ENCODE data around the gene LCNL1.

The LCNL1 gene

DNA sequence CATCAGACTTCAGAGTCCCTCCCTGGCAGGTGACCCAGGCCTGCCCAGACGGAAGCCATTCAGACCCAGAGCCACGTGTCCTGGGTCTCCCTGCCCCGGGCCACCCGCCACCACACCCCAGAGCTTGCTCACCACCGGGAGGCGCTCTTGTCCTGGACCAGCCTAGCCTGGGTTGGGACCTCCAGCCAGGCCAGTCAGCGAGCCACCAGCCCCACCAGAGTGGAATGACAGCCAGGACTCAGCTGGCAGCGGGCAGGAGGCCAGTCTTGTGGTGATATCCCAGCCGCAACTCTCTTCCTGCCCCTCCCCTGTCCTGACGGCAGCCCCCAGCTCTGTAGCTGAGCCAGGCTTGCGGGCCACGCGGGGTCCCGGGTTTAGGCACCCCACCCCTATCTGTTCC lies 7.1 kb upstream of the LCNL1 start:
- DNase-seq (ENCODE audit: low read depth) = no peak

DNA sequence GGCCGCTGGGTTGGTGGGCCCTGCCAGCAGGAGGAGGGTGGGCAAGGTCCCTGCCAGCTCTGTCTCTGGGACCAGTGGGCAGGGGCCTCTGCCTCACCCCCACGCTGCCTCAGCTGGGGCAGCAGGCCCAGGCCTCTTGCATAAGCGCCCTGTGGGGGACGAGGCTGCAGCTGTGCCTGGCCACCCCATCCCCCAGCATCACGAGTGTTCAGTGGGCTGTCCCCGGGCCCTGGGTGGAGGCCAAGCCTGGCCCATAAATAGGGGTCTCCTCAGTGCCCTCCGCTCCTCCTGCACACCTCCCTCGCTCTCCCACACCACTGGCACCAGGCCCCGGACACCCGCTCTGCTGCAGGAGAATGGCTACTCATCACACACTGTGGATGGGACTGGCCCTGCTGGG lies 5.6 kb upstream of the LCNL1 start, which contains the start of gene PTGDS:
Gene PTGDS (plus strand): TSS at position 282 of the 400 bp plus-strand sequence. CDS start 75 bp downstream, at position 357.
- DNase-seq (ENCODE audit: low read depth) = peak; percentile 32

DNA sequence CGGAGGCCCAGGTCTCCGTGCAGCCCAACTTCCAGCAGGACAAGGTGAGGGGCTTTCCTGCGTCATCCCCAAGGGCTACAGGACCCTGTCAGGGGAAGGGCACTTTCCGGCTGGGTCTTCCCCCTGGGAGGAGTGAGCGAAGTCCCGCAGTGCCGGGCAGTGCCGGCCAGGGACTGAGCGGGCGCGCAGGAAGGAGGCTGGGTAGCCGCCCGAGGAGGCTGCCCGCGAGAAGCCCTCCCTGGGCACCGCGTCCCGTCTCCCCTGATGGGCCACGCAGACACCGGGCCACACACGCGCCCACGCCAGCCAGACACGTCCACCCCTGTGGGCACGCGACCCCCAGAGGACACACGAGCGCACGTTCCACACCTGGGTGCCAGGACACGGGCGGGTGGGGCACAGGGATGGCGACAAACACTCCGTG lies 5.1 kb upstream of the LCNL1 start:
- DNase-seq (ENCODE audit: low read depth) = no peak

DNA sequence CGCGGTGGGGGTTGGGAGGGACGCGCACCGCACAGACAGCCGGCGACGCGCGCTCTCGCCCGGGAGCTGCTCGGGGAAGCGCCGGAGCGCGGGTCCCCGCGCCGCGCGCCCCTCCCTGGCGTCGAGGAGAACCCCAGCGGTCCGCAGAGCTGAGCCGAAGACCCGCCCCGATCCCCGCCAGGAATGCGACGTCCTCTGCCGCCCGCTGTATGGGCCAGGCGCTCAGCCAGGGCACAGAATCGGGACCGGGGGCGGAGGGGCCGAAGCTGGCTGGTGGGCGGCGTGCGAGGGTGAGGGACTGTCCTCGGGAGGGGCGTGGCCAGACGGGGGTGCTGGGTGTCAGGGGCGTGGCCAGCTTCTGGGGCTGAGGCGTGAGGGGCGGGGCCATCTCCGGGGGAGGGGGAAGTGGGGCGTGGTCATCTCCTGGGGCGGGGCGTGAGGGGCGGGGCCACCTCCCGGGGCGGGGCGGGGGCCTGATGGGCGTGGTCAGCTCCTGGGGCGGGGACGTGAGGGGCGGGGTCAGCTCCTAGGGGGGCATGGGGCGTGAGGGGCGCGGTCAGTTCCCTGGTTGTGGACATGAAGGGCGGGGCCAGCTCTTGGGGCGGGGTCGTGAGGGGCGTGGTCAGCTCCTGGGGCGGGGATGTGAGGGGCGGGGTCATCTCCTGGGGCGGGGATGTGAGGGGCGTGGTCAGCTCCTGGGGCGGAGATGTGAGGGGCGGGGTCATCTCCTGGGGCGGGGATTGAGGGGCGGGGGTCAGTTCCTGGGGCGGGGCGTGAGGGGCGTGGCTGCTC lies 4.5 kb upstream of the LCNL1 start:
- peak; percentile 61 for DNase-seq (ENCODE audit: low read depth)

DNA sequence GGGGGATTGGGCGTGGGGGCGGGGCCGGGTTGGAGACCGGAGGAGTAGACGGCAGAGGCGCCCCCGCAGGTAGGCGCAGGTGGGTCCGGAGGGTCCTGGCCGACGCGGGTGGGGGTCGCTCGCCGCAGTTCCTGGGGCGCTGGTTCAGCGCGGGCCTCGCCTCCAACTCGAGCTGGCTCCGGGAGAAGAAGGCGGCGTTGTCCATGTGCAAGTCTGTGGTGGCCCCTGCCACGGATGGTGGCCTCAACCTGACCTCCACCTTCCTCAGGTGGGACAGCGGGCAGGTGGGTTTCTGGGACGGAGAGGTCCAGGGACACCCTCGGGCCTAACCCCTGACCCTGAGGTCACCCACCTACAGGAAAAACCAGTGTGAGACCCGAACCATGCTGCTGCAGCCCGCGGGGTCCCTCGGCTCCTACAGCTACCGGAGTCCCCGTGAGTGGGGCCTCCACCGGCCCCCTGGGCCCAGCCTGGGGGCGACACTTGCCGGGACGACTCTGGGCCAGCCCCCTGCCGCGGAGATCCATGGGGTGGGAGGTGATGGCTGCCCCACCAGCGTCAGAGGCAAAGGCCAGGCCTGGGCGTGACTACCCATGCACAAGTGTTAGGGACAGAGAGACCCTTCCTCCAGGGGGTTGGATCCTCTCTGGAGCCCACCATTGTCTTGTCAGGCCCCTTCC lies 3.8 kb upstream of the LCNL1 start:
- no peak for DNase-seq (ENCODE audit: low read depth)

DNA sequence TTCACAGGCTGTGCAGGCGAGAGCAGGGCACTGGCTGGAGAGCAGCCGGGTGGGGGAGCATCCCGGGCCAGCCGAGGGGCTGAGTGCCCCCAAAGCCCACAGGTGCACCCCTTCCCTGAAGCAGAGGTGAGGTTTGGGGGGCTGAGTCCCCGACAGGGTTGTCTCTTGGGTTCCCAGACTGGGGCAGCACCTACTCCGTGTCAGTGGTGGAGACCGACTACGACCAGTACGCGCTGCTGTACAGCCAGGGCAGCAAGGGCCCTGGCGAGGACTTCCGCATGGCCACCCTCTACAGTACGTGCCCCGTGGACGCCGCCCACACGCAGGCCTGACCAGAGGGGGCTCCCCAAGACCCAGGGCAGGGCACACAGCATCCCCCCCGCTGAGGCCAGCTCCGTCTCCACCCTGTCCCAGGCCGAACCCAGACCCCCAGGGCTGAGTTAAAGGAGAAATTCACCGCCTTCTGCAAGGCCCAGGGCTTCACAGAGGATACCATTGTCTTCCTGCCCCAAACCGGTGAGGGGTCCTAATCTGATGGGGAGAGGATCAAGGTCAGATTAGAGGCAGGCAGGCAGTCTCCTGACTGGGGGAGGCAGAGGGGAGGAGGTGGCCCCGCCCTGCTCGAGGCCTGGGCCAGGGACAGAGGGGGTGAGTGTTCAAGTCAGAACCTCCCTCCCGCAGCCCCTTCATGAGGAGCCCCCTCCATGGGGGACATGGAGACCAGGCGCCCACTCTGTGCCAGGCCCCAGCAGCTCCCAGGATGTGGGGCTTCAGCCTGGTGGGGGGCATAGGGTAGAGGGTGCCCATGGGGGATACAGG lies 2.8 kb upstream of the LCNL1 start:
- DNase-seq (ENCODE audit: low read depth) = no peak

DNA sequence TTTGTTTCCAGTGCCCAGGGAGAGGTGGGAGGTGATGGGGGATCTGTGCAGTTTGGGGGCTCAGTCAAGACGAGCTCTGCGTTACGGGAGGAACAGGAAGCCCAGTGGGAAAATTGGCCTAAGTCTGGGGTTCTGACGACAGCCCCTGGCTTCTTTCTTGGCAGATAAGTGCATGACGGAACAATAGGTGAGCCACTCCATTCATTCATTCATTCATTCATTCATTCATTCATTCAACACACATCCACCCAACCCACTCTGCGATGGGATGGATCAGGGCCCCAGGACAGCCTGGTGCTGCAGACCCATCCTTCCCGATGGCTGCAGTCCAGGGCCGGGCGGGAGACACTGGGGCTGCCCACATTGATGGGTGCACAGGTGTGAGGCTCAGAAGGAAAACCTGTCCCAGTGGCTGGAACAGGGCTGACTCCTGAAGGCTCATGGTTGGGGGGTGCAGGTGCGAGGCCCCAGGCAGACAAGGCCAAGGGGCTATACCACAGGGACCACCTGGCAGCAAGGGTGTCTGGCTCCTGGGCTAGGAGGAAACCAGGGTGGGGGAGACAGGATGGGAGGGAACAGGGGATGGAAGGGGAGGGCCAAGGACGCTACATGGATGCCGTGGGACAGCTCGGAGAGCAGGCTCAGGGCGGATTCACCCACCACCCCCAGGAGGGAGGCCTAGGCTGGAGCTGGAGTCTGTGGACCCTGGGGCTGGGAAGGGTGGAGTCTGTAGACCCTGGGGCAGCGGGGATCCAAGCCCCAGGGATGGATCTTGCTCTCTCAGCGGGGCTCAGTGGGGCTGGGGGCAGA lies 1.9 kb upstream of the LCNL1 start:
- no peak for DNase-seq (ENCODE audit: low read depth)

DNA sequence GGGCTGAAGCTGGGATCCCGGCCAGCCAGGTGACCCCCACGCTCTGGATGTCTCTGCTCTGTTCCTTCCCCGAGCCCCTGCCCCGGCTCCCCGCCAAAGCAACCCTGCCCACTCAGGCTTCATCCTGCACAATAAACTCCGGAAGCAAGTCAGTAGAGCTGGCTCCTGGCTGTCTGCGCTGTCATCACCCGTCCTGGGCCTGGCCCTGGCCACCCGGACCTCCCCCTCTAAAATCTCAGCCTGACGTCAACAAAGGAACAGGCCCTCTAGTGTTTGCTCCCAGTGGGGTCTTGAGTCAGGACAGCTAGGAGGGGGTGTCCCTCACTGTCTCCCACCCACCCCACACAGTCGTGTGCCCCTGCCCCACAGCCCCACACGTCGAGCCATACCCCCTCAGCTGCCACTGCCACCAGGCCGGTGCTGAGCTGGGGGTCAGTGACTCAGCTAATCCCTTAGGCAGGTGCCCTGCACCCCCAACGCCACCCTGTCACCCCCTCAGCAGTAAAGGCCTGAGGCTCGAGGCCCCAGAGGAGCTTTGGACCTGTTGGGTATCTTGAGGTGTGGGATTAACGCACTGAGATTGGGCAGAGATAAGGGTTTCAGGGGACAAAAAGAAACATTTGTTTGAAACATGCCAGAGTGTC lies 1.1 kb upstream of the LCNL1 start:
- no peak for DNase-seq (ENCODE audit: low read depth)

DNA sequence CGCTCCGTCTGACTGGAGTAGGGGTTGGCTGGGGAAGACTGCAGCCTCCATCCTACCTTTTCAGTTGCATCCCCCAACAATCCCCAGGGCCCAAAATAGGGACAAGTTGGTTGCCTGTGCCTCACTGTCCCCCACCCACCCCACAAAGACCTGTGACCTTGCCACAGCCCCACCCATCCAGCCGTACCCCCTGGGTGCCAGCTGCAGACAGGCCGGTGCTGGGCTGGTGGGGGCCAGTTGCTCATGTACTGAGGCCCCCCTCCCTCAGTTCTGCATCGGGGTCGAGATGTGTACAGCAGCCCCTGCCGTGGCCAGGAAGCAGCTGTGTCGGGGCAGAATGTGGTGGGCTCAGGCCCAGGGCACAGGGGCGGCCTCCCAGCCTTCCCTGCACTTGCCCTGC lies 374 bp downstream of the LCNL1 start:
- DNase-seq (ENCODE audit: low read depth) = no peak

DNA sequence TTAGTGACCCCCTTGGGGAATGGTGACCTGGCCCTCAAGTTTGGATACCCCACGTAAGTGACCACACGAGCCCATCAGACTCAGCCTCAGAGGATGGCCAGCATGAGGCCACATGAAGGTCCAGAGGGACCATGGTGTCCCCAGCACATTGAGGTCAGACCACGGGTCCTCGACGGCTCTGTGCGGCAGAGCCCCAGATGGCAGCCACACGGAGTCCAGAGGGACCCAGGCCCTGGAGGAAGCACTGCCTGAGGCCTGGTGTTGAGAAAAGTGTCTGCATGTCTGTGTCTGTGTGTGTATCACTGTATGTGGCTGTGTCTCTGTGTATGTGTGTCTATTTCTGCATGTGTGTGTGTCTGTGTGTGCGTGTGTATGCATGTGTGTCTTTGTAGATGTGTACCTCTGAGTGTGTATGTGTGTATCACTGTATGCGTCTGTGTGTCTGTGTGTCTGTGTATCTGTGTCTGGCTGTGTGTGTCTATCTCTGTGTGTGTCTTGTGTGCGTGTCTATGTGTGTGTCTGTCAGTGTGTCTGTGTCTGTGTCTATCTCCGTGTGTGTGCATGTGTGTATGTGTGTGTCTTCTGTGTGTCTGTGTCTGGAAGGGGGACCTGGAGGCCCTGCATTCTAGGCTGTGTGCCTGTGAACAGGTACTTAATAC lies 992 bp downstream of the LCNL1 start:
- DNase-seq (ENCODE audit: low read depth) = no peak

DNA sequence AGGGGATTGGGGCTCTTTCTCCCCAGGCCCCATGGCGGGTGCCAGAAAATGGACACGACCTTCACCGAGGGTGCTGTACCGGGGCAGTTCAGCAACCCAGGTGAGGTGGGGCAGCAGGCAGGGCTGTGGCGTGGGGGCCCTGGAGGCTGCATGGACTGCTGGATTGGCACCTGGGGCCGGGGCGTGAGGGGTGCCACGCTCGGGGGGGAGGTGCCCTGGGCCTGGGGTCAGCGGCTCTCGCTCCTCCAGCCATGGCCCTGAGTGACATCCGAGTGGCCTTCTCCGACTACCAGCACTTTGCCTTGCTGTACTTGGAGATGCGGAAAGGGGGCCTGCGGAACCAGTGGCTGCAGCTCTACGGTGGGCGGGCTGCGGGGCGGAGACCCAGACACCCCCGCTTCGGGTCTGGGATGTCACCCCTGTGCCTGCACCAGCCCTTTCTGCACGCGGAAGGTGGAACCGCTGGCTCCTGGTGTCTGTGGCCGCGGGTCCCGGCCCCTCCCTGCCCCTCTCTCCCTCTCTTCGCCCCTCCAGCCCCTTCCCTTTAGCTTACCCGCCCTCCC lies 1.8 kb downstream of the LCNL1 start:
- DNase-seq (ENCODE audit: low read depth) = no peak

DNA sequence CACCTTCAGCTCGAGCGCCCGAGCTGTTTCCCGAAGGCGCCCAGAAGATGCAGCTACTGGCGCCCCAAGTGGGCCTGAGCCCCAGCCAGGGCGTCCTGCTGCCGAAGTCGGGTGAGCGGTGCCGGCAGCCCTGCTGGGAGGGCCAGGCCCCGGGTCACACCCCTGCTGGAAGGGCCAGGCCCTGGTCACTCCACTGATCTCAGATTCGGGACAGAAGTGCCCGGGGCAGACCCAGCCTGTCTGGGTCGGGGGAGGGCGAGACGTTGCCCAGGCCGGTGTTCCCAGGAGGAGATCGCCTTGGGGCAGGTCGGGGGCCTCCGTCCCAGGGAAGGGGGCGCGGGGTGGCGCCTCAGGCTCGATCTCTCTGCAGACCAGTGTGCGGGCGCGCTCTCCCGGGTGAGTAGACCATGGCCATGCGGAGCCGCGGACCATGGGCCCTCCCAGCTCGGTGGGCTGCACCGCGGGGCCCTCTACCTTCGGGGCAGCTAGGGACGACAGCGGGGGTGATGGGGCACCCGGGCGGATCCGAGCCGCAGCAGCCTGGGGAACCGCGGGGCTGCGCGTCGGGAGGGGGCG lies 2.3 kb downstream of the LCNL1 start:
- DNase-seq (ENCODE audit: low read depth) = no peak

DNA sequence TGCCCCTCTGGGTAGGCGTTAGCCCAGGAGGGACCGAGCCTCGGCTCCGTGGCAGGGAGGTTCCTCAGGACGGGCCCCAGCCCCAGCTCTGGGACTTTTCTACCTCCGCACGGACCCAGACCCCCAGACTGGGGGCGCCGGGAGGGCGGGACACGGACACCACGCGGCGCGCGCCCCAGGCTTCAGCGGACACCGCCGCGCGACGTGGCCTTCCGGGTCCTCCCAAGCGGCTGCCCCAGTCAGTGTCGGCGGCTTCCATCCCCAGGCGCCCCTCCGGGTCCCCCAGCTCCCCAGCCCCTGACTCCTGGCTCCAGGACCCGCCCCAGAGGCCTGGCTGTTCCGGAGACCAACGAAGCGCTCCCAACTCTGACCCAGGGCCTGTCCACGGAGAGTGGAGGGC lies 3.1 kb downstream of the LCNL1 start:
- DNase-seq (ENCODE audit: low read depth) = no peak

DNA sequence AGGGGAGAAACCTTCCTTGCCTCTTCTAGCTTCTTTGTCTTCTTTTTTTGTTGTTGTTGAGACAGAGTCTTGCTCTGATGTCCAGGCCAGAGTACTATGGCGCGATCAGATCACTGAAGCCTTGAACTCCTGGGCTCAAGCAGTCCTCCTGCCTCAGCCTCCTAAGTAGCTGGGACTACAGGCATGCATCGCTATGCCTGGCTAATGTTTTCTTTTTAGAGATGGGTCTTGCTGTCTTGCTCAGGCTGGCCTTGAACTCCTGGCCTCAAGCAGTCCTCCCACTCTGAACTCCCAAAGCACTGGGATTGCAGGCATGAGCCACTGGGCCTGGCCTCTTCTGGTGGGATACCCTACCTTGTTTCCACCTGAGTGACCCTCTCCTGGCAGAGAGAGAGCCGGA lies 6.1 kb downstream of the LCNL1 start:
- no peak for DNase-seq (ENCODE audit: low read depth)

DNA sequence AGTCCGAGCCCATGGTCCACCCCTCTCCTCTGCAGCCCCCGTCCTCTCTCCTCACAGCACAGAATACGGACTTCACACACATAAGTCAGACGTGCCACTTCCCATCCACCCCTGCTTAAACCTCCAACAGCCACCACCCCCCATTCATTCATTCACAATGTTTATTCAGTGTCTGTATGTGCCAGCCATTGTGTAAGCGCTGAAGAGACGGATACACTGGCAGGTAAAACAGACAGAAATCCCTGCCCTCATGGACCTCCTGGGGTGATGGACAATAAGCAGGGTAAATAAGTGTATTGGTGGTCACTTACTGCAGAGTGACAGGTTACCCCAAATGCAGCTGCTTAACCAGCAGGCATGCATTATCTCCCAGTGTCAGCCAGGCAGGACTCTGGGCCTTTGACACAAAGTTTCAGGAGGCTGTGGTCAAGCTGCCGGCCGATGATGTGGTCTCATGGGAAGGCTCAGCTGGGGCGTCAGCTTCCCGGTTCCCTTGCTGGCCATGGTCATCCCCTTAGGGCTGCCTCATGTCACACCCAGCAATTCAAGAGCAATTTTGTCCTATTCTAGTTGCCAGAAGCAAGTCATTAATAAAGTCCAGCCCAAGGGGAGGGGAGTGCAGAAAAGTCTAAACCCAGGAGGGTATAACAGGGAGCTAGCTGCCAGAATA lies 7.6 kb downstream of the LCNL1 start:
- no peak for DNase-seq (ENCODE audit: low read depth)

DNA sequence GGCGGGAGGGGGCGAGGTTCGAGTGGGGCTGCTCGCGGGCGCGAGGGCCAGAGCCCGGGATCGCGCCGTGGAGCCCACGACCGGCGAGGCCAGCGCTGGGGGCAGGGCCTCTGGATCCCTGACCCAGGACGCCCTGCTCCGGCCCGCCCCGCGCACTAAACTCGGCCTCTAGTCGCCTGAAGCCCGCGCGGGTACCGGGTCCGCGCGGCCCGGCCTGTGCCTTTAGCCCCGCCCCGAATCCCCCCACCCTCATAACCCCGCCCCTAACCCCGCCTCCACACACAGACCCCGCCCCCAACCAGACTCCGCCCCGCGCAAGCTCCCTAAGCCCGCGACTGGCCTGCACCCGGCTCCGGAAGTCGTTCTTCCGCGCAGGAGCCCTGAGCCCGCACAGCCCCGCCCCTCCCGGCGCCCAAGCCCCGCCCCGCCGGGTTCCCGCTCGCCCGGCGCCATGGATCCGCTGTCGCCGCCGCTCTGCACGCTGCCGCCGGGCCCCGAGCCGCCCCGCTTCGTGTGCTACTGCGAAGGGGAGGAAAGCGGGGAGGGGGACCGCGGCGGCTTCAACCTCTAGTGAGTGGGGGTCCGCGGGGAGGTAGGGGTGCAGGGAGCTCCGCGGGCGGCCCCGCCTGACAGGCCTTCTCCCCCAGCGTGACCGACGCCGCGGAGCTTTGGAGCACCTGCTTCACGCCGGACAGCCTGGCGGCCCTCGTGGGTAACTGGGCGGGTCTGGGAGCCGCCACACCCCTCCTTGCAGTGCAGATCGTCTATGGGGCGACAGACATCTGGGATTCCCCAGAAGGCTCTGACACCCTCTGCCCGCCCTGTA lies 9.4 kb downstream of the LCNL1 start, which contains the start of gene PAXX:
Gene PAXX (plus strand): TSS at position 430 of the 826 bp plus-strand sequence. CDS start 22 bp downstream, at position 452.
- peak; percentile 90 for DNase-seq (ENCODE audit: low read depth)

DNA sequence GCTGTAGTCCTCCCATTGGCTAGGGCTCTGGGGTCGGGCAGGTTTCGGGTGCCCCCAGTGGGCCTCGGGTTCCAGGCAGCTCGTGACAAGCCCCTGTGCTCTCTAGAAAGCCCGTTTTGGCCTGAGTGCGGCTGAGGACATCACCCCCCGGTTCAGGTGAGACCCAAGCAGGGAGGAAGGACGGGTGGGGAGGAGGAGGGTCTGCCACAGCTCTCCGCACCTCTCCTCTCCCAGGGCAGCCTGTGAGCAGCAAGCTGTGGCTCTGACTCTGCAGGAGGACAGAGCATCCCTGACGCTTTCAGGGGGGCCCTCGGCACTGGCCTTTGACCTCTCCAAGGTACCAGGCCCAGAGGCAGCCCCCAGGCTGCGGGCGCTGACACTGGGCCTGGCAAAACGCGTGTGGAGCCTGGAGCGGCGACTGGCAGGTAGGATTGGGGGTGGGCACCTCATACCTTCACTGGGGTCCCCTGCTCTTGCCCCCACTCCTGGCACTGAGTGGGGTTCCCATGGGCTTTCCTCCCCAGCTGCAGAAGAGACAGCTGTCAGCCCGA lies 10.1 kb downstream of the LCNL1 start:
- no peak for DNase-seq (ENCODE audit: low read depth)

All from iris pigment epithelial cell (primary cell).